Coronary artery (tissue), 2 donors: ENCODE measurements around the gene SS18L1.

Source experiments
- DNase-seq: peaks from one replicate; pipeline ENCODE4 v3.0.0-alpha.2; 2017; ENCODE audit warnings: low spot score
- H3K27ac ChIP-seq, 2 donors: fragments of 200-600 bp; sonication (generic); one replicate each; pipeline ENCODE4 v1.5.1; 2016 to 2019
- H3K4me3 ChIP-seq: fragments of 200-600 bp; sonication (generic); 2 replicates; pipeline ENCODE4 v1.5.1; 2016; ENCODE audit warnings: mild to moderate bottlenecking, moderate library complexity
- CTCF ChIP-seq: fragments of 200-600 bp; sonication (generic); IDR thresholded peaks from one replicate; pipeline ENCODE4 v1.5.1; 2019; ENCODE audit warnings: antibody characterized with exemption

The SS18L1 gene

GRCh38 chr20:62215020-62215990 is 71.7 kb downstream of the SS18L1 start:
- no peak for DNase-seq
- H3K27ac ChIP-seq, result no peak overlapping the region

GRCh38 chr20:62215991-62216635 is 72.5 kb downstream of the SS18L1 start:
- H3K27ac ChIP-seq, result no peak overlapping the region
- no peak overlapping the region for H3K4me3 ChIP-seq
- DNase-seq, result no peak
- no peak for TF ChIP-seq CTCF

More at GRCh38 chr20:62215020-62215990, 71.7 kb downstream of the SS18L1 start:
- no peak overlapping the region for H3K4me3 ChIP-seq
- TF ChIP-seq CTCF, result no peak

- DNase-seq, result no peak
- no peak for TF ChIP-seq CTCF
- Histone ChIP-seq H3K27ac (no peak overlapping the region), H3K4me3 (no peak overlapping the region)
Measured at GRCh38 chr20:62216636-62217566, 73.3 kb downstream of the SS18L1 start.

- no peak for DNase-seq
- Histone ChIP-seq H3K27ac (no peak overlapping the region), H3K4me3 (no peak overlapping the region)
- no peak for TF ChIP-seq CTCF
Measured at GRCh38 chr20:62217913-62218773, 74.6 kb downstream of the SS18L1 start.

- DNase-seq, result no peak
- Histone ChIP-seq H3K4me3 (peak overlapping the region; percentile 65), H3K27ac (no peak overlapping the region)
- TF ChIP-seq CTCF, result no peak
Measured at GRCh38 chr20:62219101-62219991, 75.8 kb downstream of the SS18L1 start.
